ENCODE results near the gene RBL1. TPM values are rescaled to one million over a fixed set of nuclear protein-coding genes. Genes with fewer than 3 reads are reported as not detected.

The RBL1 gene
- total and polyA plus RNA-seq, 3 donors from 2014 or later = 6.0 to 15.3 (median 14.2) TPM

- no peaks in the 10 kb centered on the region for H3K4me1 ChIP-seq
- WGBS, 2 donors = 80 to 88% methylated on average over 4 of the region's 4 CpGs
- H3K27me3 ChIP-seq = no peaks in the 10 kb centered on the region
- H3K4me3 ChIP-seq = no peak overlapping the region
- TF ChIP-seq CTCF (IDR thresholded peaks at IDR 0.05) (no peak), POLR2A (IDR thresholded peaks at IDR 0.05) (no peak)
- DNase-seq = no peak
- H3K9me3 ChIP-seq = no peaks in the 10 kb centered on the region
- intact Hi-C loops (cut with DNase I; ENCODE audit: low total_unique reads) = no loop called here
- no peaks in the 10 kb centered on the region for H3K36me3 ChIP-seq (ENCODE audit: low read depth, missing control alignments)
- H3K27ac ChIP-seq = no peak overlapping the region
Measured at GRCh38 chr20:37120497-37120896, 24.7 kb upstream of the RBL1 start.

- no peaks in the 10 kb centered on the region for H3K4me1 ChIP-seq
- 94 to 96% methylated on average over 7 of the region's 7 CpGs for WGBS, 2 donors
- H3K36me3 ChIP-seq (ENCODE audit: low read depth, missing control alignments) = no peaks in the 10 kb centered on the region
- H3K27ac ChIP-seq = no peak overlapping the region
- intact Hi-C loops (cut with DNase I; ENCODE audit: low total_unique reads) = no loop called here
- no peak for DNase-seq
- TF ChIP-seq POLR2A (IDR thresholded peaks at IDR 0.05) (no peak), CTCF (IDR thresholded peaks at IDR 0.05) (no peak)
- H3K27me3 ChIP-seq = no peaks in the 10 kb centered on the region
- no peaks in the 10 kb centered on the region for H3K9me3 ChIP-seq
- no peak overlapping the region for H3K4me3 ChIP-seq
Measured at GRCh38 chr20:37119356-37120036, 23.7 kb upstream of the RBL1 start.

GRCh38 chr20:37114012-37114411 is 18.2 kb upstream of the RBL1 start:
- Histone ChIP-seq H3K9me3 (no peaks in the 10 kb centered on the region), H3K27me3 (no peaks in the 10 kb centered on the region), H3K4me3 (no peak overlapping the region), H3K36me3 (ENCODE audit: low read depth, missing control alignments) (no peaks in the 10 kb centered on the region), H3K27ac (no peak overlapping the region), H3K4me1 (no peaks in the 10 kb centered on the region)
- DNase-seq = no peak
- intact Hi-C loops (cut with DNase I; ENCODE audit: low total_unique reads) = no loop called here
- 91 to 95% methylated on average over 8 of the region's 8 CpGs for WGBS, 2 donors
- TF ChIP-seq CTCF (IDR thresholded peaks at IDR 0.05) = no peak
- TF ChIP-seq POLR2A (IDR thresholded peaks at IDR 0.05) = no peak

GRCh38 chr20:37111926-37112455 is 16.2 kb upstream of the RBL1 start:
- TF ChIP-seq POLR2A (IDR thresholded peaks at IDR 0.05) = no peak
- TF ChIP-seq CTCF (IDR thresholded peaks at IDR 0.05) = no peak
- no peak for DNase-seq
- Histone ChIP-seq H3K27ac (no peak overlapping the region), H3K36me3 (ENCODE audit: low read depth, missing control alignments) (no peaks in the 10 kb centered on the region), H3K9me3 (no peaks in the 10 kb centered on the region), H3K27me3 (no peaks in the 10 kb centered on the region), H3K4me3 (no peak overlapping the region), H3K4me1 (no peaks in the 10 kb centered on the region)
- intact Hi-C loops (cut with DNase I; ENCODE audit: low total_unique reads) = no loop called here
- WGBS, 2 donors = 93 to 94% methylated on average over 2 of the region's 2 CpGs

GRCh38 chr20:37108676-37109075 is 12.9 kb upstream of the RBL1 start:
- WGBS, 2 donors = 83 to 87% methylated on average over 4 of the region's 4 CpGs
- intact Hi-C loops (cut with DNase I; ENCODE audit: low total_unique reads) = no loop called here

More at GRCh38 chr20:37108676-37109075, 12.9 kb upstream of the RBL1 start:
- Histone ChIP-seq H3K36me3 (ENCODE audit: low read depth, missing control alignments) (no peaks in the 10 kb centered on the region), H3K4me1 (no peaks in the 10 kb centered on the region), H3K27me3 (no peaks in the 10 kb centered on the region), H3K27ac (no peak overlapping the region), H3K4me3 (no peak overlapping the region), H3K9me3 (no peaks in the 10 kb centered on the region)
- DNase-seq = no peak
- TF ChIP-seq CTCF (IDR thresholded peaks at IDR 0.05) = no peak
- TF ChIP-seq POLR2A (IDR thresholded peaks at IDR 0.05) = no peak
